Stomach (tissue), 4 donors: Measurements from ENCODE around the gene VRK2.

Experiments used
- CTCF ChIP-seq, 7 experiments: fragments of 450-650 bp in 4 of 7; fragments of 200-600 bp in 3 of 7; sonication (generic) in 3 of 7; IDR thresholded peaks; one replicate each; pipeline ENCODE4 v1.5.1; 2016 to 2019; ENCODE audit warnings: antibody characterized with exemption in 7 of 7, control low read depth in 2 of 7, mild to moderate bottlenecking in 1 of 7
- EP300 ChIP-seq: sonication (generic); formaldehyde crosslinking; IDR thresholded peaks from one replicate; pipeline ENCODE4 v1.6.1; 2017; ENCODE audit warnings: antibody characterized with exemption
- POLR2A ChIP-seq, 4 donors: fragments of 450-650 bp; IDR thresholded peaks; one replicate each; pipeline ENCODE4 v1.6.1; 2016; ENCODE audit warnings: antibody characterized with exemption in 4 of 4, control low read depth in 2 of 4, mild to moderate bottlenecking in 1 of 4, moderate library complexity in 1 of 4
- POLR2AphosphoS5 ChIP-seq, 3 donors: sonication (generic); formaldehyde crosslinking; IDR thresholded peaks; one replicate each; pipeline ENCODE4 v1.6.1; 2016; ENCODE audit warnings: antibody characterized with exemption in 3 of 3

- no peak for TF ChIP-seq POLR2A (IDR thresholded peaks at IDR 0.05)
- no peak for TF ChIP-seq CTCF (IDR thresholded peaks at IDR 0.05)
- TF ChIP-seq POLR2AphosphoS5 (IDR thresholded peaks at IDR 0.05): no peak
- TF ChIP-seq EP300: no peak
These were observed 75.4 kb downstream of the VRK2 start for GRCh38 chr2:58122040-58122439.
